ENCODE measurements around the gene DDI2.

The DDI2 gene

DNA sequence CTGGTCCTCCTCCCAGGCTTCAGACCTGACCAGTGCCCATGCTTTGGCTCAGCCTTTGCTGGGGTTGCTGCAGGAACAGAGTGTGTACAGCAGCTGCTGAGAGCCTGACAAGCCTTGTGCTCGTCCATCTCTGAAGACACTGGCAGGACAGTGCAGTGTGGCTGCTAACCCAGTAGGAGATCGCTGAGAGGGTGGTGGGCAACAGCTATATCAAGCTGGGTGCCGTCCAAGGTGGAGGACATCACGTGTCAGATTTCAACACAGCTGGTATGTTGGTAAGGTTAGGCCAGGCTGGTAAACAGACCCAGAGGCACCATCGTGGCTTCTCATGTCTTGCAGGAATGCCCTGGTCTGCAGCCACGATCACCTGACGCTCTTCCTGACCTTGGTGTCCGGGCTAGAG is 100.9 kb downstream of the DDI2 start:
- Histone ChIP-seq H3K27me3 (ENCODE audit: low read length) (no peaks in the 10 kb centered on the region), H3K9me2 (replicated peaks; ENCODE audit: insufficient read depth, low read length) (no peaks in the 10 kb centered on the region), H3K4me3 (ENCODE audit: insufficient read depth, low read length, poor library complexity, severe bottlenecking) (no peak overlapping the region), H3K36me3 (ENCODE audit: low read length) (no peaks in the 10 kb centered on the region), H3K79me2 (ENCODE audit: insufficient read depth, low read length) (no peaks in the 10 kb centered on the region), H3K9me3 (ENCODE audit: insufficient read depth, low read length) (no peaks in the 10 kb centered on the region), H3K4me2 (ENCODE audit: low read depth, low read length, poor library complexity, severe bottlenecking) (no peak overlapping the region), H2AFZ (ENCODE audit: low read depth, low read length, severe bottlenecking) (no peak overlapping the region), H4K20me1 (ENCODE audit: low read depth, low read length) (no peaks in the 10 kb centered on the region), H3K9ac (ENCODE audit: low read length) (no peak overlapping the region), H3F3A (ENCODE audit: insufficient read depth) (no peaks in the 10 kb centered on the region), H3K27ac (ENCODE audit: low read depth, low read length) (no peak overlapping the region)
- TF ChIP-seq, protein P1, sequence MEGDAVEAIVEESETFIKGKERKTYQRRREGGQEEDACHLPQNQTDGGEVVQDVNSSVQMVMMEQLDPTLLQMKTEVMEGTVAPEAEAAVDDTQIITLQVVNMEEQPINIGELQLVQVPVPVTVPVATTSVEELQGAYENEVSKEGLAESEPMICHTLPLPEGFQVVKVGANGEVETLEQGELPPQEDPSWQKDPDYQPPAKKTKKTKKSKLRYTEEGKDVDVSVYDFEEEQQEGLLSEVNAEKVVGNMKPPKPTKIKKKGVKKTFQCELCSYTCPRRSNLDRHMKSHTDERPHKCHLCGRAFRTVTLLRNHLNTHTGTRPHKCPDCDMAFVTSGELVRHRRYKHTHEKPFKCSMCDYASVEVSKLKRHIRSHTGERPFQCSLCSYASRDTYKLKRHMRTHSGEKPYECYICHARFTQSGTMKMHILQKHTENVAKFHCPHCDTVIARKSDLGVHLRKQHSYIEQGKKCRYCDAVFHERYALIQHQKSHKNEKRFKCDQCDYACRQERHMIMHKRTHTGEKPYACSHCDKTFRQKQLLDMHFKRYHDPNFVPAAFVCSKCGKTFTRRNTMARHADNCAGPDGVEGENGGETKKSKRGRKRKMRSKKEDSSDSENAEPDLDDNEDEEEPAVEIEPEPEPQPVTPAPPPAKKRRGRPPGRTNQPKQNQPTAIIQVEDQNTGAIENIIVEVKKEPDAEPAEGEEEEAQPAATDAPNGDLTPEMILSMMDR (IDR thresholded peaks at IDR 0.05; ENCODE audit: insufficient read depth, low read length, poor library complexity, severe bottlenecking), result no peak
- no peak for TF ChIP-seq EZH2phosphoT487 (conservative IDR thresholded peaks at IDR 0.05; ENCODE audit: low read length)

Measured in SU-DHL-6 (cell line).